Measurements from ENCODE around the gene NDUFA7. TPM values are rescaled to one million over a fixed set of nuclear protein-coding genes. Genes with fewer than 3 reads are reported as not detected.
A peak's percentile ranks its signal among the peaks of the same experiment; 100 is the strongest.

The NDUFA7 gene
- total RNA-seq, 1 donor, result 24.1 TPM

GRCh38 chr19:8338835-8339234 lies 17.7 kb upstream of the NDUFA7 start:
- no peak for TF ChIP-seq CTCF (IDR thresholded peaks at IDR 0.05; ENCODE audit: insufficient read depth, low read length)

GRCh38 chr19:8337728-8338127 lies 16.6 kb upstream of the NDUFA7 start:
- no peak for TF ChIP-seq CTCF (IDR thresholded peaks at IDR 0.05; ENCODE audit: insufficient read depth, low read length)
- H3K4me3 ChIP-seq (ENCODE audit: low read depth, low read length), result no peak overlapping the region
- DNase-seq (ENCODE audit: low read depth), result no peak

More at GRCh38 chr19:8338835-8339234, 17.7 kb upstream of the NDUFA7 start:
- DNase-seq (ENCODE audit: low read depth), result no peak
- H3K4me3 ChIP-seq (ENCODE audit: low read depth, low read length), result no peak overlapping the region

- TF ChIP-seq CTCF (IDR thresholded peaks at IDR 0.05; ENCODE audit: insufficient read depth, low read length), result no peak
- H3K4me3 ChIP-seq (ENCODE audit: low read depth, low read length), result no peak overlapping the region
- no peak for DNase-seq (ENCODE audit: low read depth)
These were observed 15.5 kb upstream of the NDUFA7 start for GRCh38 chr19:8336660-8337059.

GRCh38 chr19:8336072-8336569 lies 14.9 kb upstream of the NDUFA7 start:
- TF ChIP-seq CTCF (IDR thresholded peaks at IDR 0.05; ENCODE audit: insufficient read depth, low read length), result no peak
- no peak for DNase-seq (ENCODE audit: low read depth)
- no peak overlapping the region for H3K4me3 ChIP-seq (ENCODE audit: low read depth, low read length)

- H3K4me3 ChIP-seq (ENCODE audit: low read depth, low read length), result peak overlapping the region; percentile 28
- DNase-seq (ENCODE audit: low read depth), result no peak
- no peak for TF ChIP-seq CTCF (IDR thresholded peaks at IDR 0.05; ENCODE audit: insufficient read depth, low read length)
These were observed 14.3 kb upstream of the NDUFA7 start for GRCh38 chr19:8335343-8336071.

- peak overlapping the region; percentile 28 for H3K4me3 ChIP-seq (ENCODE audit: low read depth, low read length)
- TF ChIP-seq CTCF (IDR thresholded peaks at IDR 0.05; ENCODE audit: insufficient read depth, low read length), result no peak
- peak; percentile 43 for DNase-seq (ENCODE audit: low read depth)
These were observed 13.5 kb upstream of the NDUFA7 start for GRCh38 chr19:8334458-8335342.

Data from fibroblast of the aortic adventitia (primary cell).